Subcutaneous abdominal adipose tissue (tissue), 5 donors: ENCODE measurements around the gene HOXD4.

ENCODE experiments used
- H3K27ac ChIP-seq: one replicate; pipeline ENCODE4 v1.7.0; 2013; ENCODE audit warnings: low read depth, mild to moderate bottlenecking, inconsistent platforms, low read length, moderate library complexity
- H3K27me3 ChIP-seq, 5 donors: one replicate each; pipeline ENCODE4 v1.7.0; 2013; ENCODE audit warnings: low read length in 5 of 5, inconsistent platforms in 1 of 5; ENCODE audit not compliant: control insufficient read depth in 5 of 5, insufficient read depth in 4 of 5
- H3K36me3 ChIP-seq, 5 donors: one replicate each; pipeline ENCODE4 v1.7.0; 2013; ENCODE audit warnings: low read length in 5 of 5; ENCODE audit not compliant: control insufficient read depth in 5 of 5, insufficient read depth in 5 of 5
- H3K4me1 ChIP-seq, 5 donors: one replicate each; pipeline ENCODE4 v1.7.0; 2013; ENCODE audit warnings: low read length in 5 of 5, mild to moderate bottlenecking in 3 of 5, moderate library complexity in 1 of 5; ENCODE audit not compliant: control insufficient read depth in 5 of 5, insufficient read depth in 5 of 5
- H3K4me3 ChIP-seq, 5 donors: one replicate each; pipeline ENCODE4 v1.7.0; 2013; ENCODE audit warnings: low read length in 5 of 5, low read depth in 1 of 5
- H3K9ac ChIP-seq, 5 donors: one replicate each; pipeline ENCODE4 v1.7.0; 2013; ENCODE audit warnings: low read length in 5 of 5, mild to moderate bottlenecking in 4 of 5, moderate library complexity in 3 of 5
- H3K9me3 ChIP-seq, 5 donors: one replicate each; pipeline ENCODE4 v1.7.0; 2013; ENCODE audit warnings: low read length in 5 of 5; ENCODE audit not compliant: control insufficient read depth in 5 of 5
- donor health status: healthy.
- donor health status: healthy.
- donor health status: healthy.
- donor health status: healthy.
- donor health status: healthy.

HOXD4 gene

GRCh38 chr2:176158186-176158591 lies 6.8 kb downstream of the HOXD4 start:
- H3K9me3 ChIP-seq: no peaks in the 10 kb centered on the region
- H3K27ac ChIP-seq: no peak overlapping the region
- peaks cover 2 to 38% (median 3%) of the 10 kb centered on the region in 5 donors for H3K27me3 ChIP-seq
- H3K4me3 ChIP-seq: no peak overlapping the region
- peaks cover 3 to 15% (median 7%) of the 10 kb centered on the region in 5 donors for H3K36me3 ChIP-seq
- H3K4me1 ChIP-seq: peaks cover 0 to 24% (median 21%) of the 10 kb centered on the region in 5 donors
- no peak overlapping the region for H3K9ac ChIP-seq

GRCh38 chr2:176158855-176159662 lies 7.7 kb downstream of the HOXD4 start:
- Histone ChIP-seq H3K4me3 (no peak overlapping the region), H3K27ac (no peak overlapping the region), H3K36me3 (peaks cover 2 to 11% (median 4%) of the 10 kb centered on the region in 5 donors), H3K9me3 (no peaks in the 10 kb centered on the region), H3K4me1 (peaks cover 0 to 24% (median 21%) of the 10 kb centered on the region in 5 donors), H3K27me3 (peaks cover 2 to 42% (median 3%) of the 10 kb centered on the region in 5 donors), H3K9ac (no peak overlapping the region)

- Histone ChIP-seq H3K4me1 (peaks cover 0 to 24% (median 21%) of the 10 kb centered on the region in 5 donors), H3K27ac (no peak overlapping the region), H3K4me3 (peak overlapping the region in 2 of 5 donors; percentile 22 to 27)
Observed at GRCh38 chr2:176159663-176160250, 8.4 kb downstream of the HOXD4 start.

GRCh38 chr2:176160251-176160985 lies 9.1 kb downstream of the HOXD4 start:
- Histone ChIP-seq H3K36me3 (peaks cover 0 to 5% (median 2%) of the 10 kb centered on the region in 5 donors), H3K9me3 (no peaks in the 10 kb centered on the region), H3K27ac (no peak overlapping the region), H3K4me3 (peak overlapping the region in 4 of 5 donors; percentile 22 to 36 (median 28)), H3K9ac (no peak overlapping the region), H3K4me1 (peaks cover 0 to 24% (median 21%) of the 10 kb centered on the region in 5 donors), H3K27me3 (peaks cover 2 to 39% (median 6%) of the 10 kb centered on the region in 5 donors)

More at GRCh38 chr2:176159663-176160250, 8.4 kb downstream of the HOXD4 start:
- H3K36me3 ChIP-seq: peaks cover 0 to 8% (median 7%) of the 10 kb centered on the region in 5 donors
- peaks cover 2 to 41% (median 6%) of the 10 kb centered on the region in 5 donors for H3K27me3 ChIP-seq
- no peaks in the 10 kb centered on the region for H3K9me3 ChIP-seq
- H3K9ac ChIP-seq: no peak overlapping the region

GRCh38 chr2:176160986-176161824 lies 9.9 kb downstream of the HOXD4 start:
- H3K4me3 ChIP-seq: peak overlapping the region in 1 of 5 donors; percentile 66
- peaks cover 0 to 24% (median 21%) of the 10 kb centered on the region in 5 donors for H3K4me1 ChIP-seq
- peaks cover 2 to 40% (median 6%) of the 10 kb centered on the region in 5 donors for H3K27me3 ChIP-seq
- no peak overlapping the region for H3K27ac ChIP-seq
- H3K9me3 ChIP-seq: no peaks in the 10 kb centered on the region
- H3K9ac ChIP-seq: no peak overlapping the region
- peaks cover 0 to 3% (median 2%) of the 10 kb centered on the region in 5 donors for H3K36me3 ChIP-seq

- Histone ChIP-seq H3K4me1 (peaks cover 0 to 24% (median 19%) of the 10 kb centered on the region in 5 donors), H3K27me3 (peaks cover 2 to 40% (median 6%) of the 10 kb centered on the region in 5 donors), H3K4me3 (peak overlapping the region; percentile 19 to 66 (median 39)), H3K9me3 (no peaks in the 10 kb centered on the region), H3K9ac (no peak overlapping the region), H3K36me3 (peaks cover 0 to 3% (median 2%) of the 10 kb centered on the region in 5 donors), H3K27ac (no peak overlapping the region)
Observed at GRCh38 chr2:176161825-176162626, 10.7 kb downstream of the HOXD4 start.

GRCh38 chr2:176162911-176163671 lies 11.7 kb downstream of the HOXD4 start:
- Histone ChIP-seq H3K27me3 (peaks cover 2 to 39% (median 6%) of the 10 kb centered on the region in 5 donors), H3K4me1 (peaks cover 0 to 23% (median 12%) of the 10 kb centered on the region in 5 donors), H3K9ac (no peak overlapping the region), H3K36me3 (peaks cover 0 to 3% (median 2%) of the 10 kb centered on the region in 5 donors), H3K27ac (no peak overlapping the region), H3K9me3 (no peaks in the 10 kb centered on the region), H3K4me3 (no peak overlapping the region)

GRCh38 chr2:176163672-176164056 lies 12.3 kb downstream of the HOXD4 start:
- Histone ChIP-seq H3K27ac (no peak overlapping the region), H3K27me3 (peaks cover 2 to 36% (median 6%) of the 10 kb centered on the region in 5 donors), H3K4me3 (no peak overlapping the region), H3K9me3 (no peaks in the 10 kb centered on the region), H3K36me3 (peaks cover 0 to 3% (median 2%) of the 10 kb centered on the region in 5 donors), H3K9ac (no peak overlapping the region), H3K4me1 (peaks cover 0 to 23% (median 12%) of the 10 kb centered on the region in 5 donors)
